ENCODE measurements around the gene GNG8.

GNG8 gene

DNA sequence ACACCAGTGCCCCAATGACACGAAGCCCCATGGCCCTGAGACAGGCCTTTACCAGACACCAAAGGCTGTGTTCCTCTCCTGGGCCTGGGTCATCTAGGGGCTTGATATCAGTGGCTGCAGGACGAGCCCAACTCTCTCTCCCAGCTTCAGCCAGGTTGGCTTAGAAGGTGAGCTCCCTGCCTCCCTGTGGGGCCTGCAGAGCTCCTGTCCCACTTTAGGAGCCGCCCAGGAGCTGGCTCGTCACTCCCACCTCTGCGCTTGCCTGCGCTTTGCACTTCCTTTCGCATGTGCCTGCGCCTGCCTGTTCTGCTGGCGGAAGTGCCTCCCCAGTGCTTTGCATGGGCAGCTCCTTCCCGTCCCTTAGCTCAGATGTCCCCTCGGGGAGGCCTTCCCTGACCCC, 30.0 kb downstream of the GNG8 start:
- DNase-seq (ENCODE audit: insufficient read length): no peak
- TF ChIP-seq POLR2A (IDR thresholded peaks at IDR 0.05; ENCODE audit: low read depth, low read length): no peak
- no peak for FAIRE-seq

DNA sequence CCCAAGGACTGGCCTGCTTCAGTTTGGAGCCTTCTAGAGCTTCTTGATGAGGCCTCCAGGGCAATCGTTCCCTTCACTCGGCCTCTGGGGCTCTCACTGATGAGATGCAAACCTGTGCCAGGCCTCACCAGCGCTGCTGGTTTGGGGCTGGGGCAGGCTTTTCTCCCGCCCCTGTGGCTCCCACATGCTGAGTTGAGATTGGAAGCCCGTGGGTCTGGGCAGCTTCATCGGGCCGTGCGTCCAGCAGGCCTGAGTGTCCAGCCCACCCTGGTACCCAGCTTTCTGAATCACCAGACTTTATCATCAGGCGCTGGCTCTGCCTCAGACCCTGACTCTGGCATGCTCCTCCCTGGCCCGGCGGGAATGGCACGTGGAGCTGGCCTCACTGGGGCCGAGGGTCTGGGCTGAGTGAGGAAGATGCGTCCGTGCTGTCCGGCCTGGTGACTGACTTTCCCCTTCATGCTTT, 30.6 kb downstream of the GNG8 start:
- DNase-seq (ENCODE audit: insufficient read length) (no peak), FAIRE-seq (no peak)
- TF ChIP-seq TAF1 (IDR thresholded peaks at IDR 0.05; ENCODE audit: borderline replicate concordance, low read depth, low read length) (no peak), POLR2AphosphoS5 (IDR thresholded peaks at IDR 0.05; ENCODE audit: low read depth, low read length) (no peak), POLR2A (IDR thresholded peaks at IDR 0.05; ENCODE audit: low read depth, low read length) (no peak)

DNA sequence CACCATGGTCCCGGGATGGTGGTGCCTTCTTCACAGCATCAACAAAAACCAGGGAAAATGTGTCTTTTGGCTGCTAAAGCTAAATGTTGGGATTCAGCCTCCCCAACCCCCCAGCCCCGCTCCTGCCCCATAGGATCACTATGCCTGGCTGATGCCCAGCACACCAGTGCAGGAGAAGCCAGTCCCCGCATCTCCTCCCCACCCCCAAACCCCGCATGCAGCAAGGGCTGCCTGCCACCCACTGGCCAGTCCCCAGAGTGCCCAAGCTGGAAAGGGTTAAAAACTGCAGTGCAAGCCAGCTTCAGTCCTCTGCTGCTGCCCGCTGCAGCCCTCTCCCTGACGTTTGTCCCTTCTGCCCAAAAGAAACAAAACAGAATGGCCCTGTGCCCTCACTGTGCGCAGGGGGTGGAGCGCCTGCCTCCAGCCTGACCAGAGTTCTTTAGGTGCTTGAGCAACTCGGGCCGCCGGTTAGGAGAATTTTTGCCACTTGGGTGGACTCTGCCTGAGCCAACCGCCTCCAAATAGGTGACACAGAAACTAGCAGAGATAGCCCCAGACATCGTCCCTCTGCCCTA, 31.1 kb downstream of the GNG8 start:
- FAIRE-seq (no peak), DNase-seq (ENCODE audit: insufficient read length) (no peak)
- no peak for TF ChIP-seq POLR2A (IDR thresholded peaks at IDR 0.05; ENCODE audit: low read depth, low read length)
- TF ChIP-seq POLR2AphosphoS5 (IDR thresholded peaks at IDR 0.05; ENCODE audit: low read depth, low read length): no peak
- TF ChIP-seq TAF1 (IDR thresholded peaks at IDR 0.05; ENCODE audit: borderline replicate concordance, low read depth, low read length): no peak

DNA sequence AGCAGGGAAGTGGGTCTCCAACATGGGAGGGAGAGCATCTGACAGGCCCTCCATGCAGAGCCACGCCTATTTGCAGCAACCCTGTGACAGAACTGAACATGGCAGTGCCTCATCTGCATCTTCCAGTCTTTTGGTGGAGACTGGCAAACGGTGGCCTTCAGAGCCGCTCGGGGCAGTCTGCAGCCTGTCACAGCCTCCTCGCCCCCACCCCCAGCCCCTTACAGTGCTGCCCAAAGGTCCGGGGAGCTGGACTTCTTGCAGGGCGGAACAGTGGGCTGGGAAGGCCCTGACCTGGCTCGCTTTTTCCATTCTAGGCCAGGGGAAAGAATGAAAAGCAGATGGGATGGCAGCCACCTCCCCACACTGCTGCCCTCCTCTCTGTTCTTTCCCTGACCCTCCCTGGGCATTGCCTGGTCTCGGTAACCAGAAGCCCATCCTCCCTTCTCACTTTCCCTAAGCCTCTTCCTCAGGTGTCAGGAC, 32.2 kb downstream of the GNG8 start:
- no peak for DNase-seq (ENCODE audit: insufficient read length)
- TF ChIP-seq POLR2A (IDR thresholded peaks at IDR 0.05; ENCODE audit: low read depth, low read length) (no peak; the same call in 1 of the 2 replicates), POLR2AphosphoS5 (IDR thresholded peaks at IDR 0.05; ENCODE audit: low read depth, low read length) (no peak), TAF1 (IDR thresholded peaks at IDR 0.05; ENCODE audit: borderline replicate concordance, low read depth, low read length) (no peak)
- no peak for FAIRE-seq

DNA sequence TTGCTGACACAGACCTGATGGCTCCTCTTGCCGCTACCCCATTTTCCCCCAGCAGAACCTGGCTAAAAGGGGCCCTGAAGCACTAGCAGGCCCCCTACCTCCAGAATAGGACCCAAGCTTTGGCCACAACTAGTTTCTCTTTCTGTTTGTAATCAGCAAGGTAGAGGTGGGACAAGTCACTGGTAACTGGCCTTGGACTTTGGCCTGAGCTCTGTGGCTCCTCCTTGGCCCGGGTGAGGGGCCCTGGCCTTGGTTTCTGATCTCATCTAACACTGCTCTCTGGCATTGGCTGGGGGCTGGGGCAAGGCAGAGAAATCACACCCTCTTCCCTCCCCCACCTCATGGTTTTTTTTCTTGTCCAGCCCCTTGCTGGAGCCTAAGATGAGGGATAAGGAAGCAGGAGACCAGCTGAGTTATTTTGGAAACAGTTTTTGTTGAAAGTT, 32.8 kb downstream of the GNG8 start:
- FAIRE-seq: peak; percentile 40
- DNase-seq (ENCODE audit: insufficient read length): no peak

DNA sequence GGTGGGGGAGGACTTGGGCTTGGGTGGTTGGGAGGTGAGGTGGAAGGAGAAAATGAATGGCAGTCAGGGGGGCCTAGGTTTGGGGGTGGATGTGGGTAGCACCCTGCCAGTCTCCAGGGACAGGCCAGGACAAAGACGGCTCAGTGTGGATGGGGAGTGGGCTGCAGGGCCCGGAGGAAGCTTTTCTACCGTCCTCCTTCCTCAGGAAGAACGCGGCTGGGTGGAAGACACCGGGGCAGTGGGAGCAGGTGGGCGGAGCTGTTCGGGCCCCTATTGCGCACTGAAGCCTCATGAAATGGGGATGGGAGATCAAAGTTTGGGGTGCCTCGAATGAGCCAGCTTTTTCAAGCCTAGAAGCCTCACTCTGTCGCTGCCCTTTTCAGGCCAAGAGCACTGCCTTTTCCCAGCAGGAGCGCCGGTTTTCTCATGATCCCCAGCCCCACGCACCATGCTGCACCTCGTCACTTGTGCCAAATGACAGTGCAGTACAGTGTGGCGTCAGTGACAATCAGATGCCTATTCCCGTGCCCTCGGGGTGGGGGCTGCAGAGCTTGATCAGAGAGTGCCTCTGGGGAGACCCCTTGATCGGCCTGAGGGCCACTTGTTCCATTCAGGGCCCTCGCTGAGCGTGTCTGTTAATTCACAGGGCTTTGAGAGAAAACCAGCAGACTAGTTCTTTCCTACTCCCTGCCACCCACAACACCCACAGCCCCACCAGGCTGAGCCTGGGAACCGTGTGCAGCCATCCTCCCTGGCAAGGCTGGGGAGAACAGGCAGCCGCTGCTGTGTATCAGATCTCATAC, 33.4 kb downstream of the GNG8 start:
- TF ChIP-seq POLR2AphosphoS5 (IDR thresholded peaks at IDR 0.05; ENCODE audit: low read depth, low read length) (no peak), POLR2A (IDR thresholded peaks at IDR 0.05; ENCODE audit: low read depth, low read length) (no peak), TAF1 (IDR thresholded peaks at IDR 0.05; ENCODE audit: borderline replicate concordance, low read depth, low read length) (no peak)
- FAIRE-seq (peak; percentile 84), DNase-seq (ENCODE audit: insufficient read length) (no peak)

More for the DNA sequence above, 32.8 kb downstream of the GNG8 start:
- TF ChIP-seq POLR2AphosphoS5 (IDR thresholded peaks at IDR 0.05; ENCODE audit: low read depth, low read length) (no peak), TAF1 (IDR thresholded peaks at IDR 0.05; ENCODE audit: borderline replicate concordance, low read depth, low read length) (no peak), POLR2A (IDR thresholded peaks at IDR 0.05; ENCODE audit: low read depth, low read length) (no peak)

DNA sequence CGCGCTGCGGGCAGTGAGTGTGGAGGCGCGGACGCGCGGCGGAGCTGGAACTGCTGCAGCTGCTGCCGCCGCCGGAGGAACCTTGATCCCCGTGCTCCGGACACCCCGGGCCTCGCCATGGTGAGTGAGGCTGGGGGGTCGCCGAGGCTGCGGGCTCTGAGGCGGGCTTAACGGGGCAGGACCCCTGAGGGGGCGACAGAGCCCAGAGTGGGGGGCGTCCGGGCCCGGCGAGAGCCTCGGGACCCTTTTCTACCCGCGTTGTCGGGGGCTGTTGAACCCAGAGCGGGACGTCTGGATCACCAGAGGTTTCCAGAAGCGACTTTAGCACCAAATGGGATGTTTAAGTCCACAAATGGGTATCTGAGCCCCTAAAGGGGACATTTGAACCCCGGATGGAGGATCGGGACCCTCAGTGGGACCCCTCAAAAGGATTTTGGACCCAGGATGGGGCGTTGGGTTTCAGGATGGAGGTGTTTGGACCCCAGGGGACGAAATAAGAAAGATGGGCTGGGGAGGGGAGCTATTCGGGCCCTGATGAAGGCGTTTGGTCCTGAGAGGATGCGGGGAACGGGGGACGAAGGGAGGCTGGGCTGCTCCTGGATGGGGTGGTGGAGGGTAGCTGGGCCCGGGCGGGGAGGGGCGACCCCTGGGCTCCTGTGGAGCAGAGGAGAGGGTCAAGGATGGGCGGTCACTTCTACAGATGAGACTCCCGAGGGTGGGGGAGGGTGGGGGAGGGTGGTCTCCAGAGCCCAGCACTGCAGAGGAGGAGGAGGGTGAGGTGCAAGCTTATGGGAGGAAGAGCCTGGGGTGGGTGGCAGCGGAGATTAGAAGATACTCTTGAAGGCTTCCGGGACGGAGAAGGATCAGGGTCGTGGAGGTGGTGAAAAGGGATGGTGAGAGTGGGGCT, 34.4 kb downstream of the GNG8 start, which contains the start of gene CALM3:
TSS of gene CALM3 (plus strand) at position 13 of the 907 bp plus-strand sequence. CDS start at position 118, 105 bp downstream.
- TF ChIP-seq POLR2A (IDR thresholded peaks at IDR 0.05; ENCODE audit: low read depth, low read length) (peak; percentile 88), POLR2AphosphoS5 (IDR thresholded peaks at IDR 0.05; ENCODE audit: low read depth, low read length) (peak; percentile 61; the same call in 1 of the 2 replicates), TAF1 (IDR thresholded peaks at IDR 0.05; ENCODE audit: borderline replicate concordance, low read depth, low read length) (no peak; the same call in 1 of the 2 replicates)
- FAIRE-seq: no peak
- DNase-seq (ENCODE audit: insufficient read length): no peak

DNA sequence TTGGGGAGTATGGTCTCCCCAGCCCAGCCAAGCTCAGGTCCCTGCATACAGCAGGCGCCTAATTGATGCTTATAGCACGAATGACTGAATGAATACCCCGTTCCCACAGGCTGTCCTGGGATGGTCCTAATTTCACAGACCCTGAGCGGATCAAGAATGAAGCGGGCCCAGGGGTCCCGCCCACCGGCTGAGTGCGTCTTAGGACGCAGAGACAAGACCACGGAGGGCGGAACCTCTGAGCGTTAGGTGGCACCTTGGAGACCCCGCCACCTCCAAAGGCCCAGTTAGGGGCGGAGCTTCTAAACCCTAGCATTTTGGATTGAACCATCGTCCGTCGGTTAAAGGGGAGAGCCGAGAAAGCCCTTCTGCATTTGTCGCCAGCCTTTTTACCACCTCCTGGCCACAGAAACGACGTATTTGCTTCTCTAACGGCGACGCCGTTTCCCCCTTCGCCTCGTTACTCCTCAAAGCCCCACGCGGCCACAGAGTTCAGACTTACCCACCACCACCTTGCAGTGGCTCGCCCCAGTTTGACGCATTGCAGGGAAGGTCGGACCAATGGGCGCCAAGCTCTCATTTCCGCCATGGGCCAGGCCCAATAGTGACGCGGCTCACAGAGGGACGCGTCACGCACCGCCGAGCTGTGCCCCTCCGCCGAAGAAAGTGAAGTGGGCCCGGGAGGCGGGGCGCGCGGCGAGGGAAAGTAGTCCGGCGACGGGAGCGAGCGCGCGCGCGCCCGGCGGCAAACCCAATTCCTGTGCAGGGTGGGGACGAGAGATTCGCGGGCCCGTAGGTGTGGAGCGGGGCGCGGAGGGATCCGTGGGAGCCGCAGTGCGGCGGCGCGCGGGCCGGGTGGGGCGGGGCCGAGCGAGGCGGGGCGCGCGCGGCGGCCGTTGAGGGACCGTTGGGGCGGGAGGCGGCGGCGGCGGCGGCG, 35.4 kb downstream of the GNG8 start:
- FAIRE-seq: peak; percentile 95
- TF ChIP-seq POLR2A (IDR thresholded peaks at IDR 0.05; ENCODE audit: low read depth, low read length) (peak; percentile 87), POLR2AphosphoS5 (IDR thresholded peaks at IDR 0.05; ENCODE audit: low read depth, low read length) (peak; percentile 63; the same call in 1 of the 2 replicates), TAF1 (IDR thresholded peaks at IDR 0.05; ENCODE audit: borderline replicate concordance, low read depth, low read length) (peak; percentile 70)
- DNase-seq (ENCODE audit: insufficient read length): peak; percentile 91

DNA sequence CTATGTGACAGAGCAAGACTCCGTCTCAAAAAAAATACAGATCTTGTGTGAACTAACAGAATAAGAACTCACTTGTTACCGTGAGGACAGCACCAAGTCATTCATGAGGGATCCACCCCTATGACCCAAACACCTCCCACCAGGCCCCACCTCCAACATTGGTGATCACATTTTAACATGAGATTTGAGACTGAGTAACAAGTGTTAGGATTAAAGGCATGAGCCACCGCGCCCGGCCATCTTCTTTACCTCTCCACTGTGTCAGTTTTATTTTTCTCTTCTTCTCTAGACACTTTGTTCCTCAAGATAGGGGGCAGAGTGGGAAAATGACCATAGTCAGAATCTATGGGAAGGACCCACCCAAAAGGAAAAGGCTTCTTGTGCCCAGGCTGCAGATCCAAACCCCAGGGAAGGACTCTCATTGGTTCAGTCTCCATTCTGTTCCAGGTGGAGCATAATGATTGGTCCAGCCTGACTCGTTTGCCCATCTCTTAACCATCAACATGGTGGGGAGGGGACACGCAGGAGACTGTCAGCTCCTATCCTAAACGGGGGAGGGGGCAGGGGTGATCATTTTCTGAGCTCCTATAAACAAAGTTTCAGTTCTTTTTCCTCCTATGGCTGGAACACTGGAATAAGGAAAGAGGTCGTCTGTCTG, 36.2 kb downstream of the GNG8 start:
- FAIRE-seq (no peak), DNase-seq (ENCODE audit: insufficient read length) (no peak)
- TF ChIP-seq POLR2AphosphoS5 (IDR thresholded peaks at IDR 0.05; ENCODE audit: low read depth, low read length) (no peak), TAF1 (IDR thresholded peaks at IDR 0.05; ENCODE audit: borderline replicate concordance, low read depth, low read length) (no peak), POLR2A (IDR thresholded peaks at IDR 0.05; ENCODE audit: low read depth, low read length) (no peak)

Data from GM12892 (cell line).